HG02571 (cell line): ENCODE measurements around the gene SLC8A1.

Experiments used
- ATAC-seq: cut with Tn5 transposase; IDR thresholded peaks from one replicate; pipeline ENCODE4 v1.9.1; 2021; ENCODE audit warnings: mild to moderate bottlenecking, moderate library complexity; ENCODE audit not compliant: unreplicated experiment

The SLC8A1 gene

DNA sequence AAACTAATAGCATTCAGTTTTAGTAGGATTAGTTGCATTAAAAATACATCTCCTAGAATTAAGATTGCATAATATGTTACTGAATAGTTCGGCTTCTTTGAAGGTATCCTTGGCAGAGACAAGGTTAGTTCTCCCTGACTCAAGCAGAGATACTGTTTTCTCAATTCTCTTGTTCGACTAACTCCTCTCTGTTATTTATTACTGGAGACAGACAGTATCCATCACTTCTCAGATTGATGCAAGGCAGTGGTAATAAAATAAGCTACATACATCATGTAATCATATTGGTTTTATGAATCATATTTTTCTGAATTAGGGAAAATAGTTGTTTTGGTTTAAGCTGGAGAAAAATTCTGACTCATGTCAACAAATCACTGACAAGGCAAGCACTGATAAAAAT, 134.8 kb downstream of the SLC8A1 start:
- no peak for ATAC-seq

DNA sequence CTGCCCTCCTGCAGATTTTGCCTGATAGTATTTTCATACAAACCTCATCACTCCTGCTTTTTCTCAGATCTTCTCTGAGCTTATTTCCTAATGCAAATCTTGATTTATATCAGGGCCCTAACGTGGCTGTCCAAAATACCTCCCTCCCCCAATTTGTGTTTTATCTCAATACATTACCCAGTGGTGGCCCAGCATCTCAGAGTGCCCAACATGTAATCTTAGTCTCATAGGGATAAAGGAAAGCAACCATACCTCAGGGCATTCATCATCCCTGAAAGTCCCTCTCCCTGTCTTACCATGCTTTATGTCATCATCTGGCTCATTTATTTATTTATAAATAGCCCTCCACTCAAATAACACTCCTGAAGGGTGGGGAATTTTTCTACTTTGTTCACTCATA, 135.3 kb downstream of the SLC8A1 start:
- no peak for ATAC-seq

DNA sequence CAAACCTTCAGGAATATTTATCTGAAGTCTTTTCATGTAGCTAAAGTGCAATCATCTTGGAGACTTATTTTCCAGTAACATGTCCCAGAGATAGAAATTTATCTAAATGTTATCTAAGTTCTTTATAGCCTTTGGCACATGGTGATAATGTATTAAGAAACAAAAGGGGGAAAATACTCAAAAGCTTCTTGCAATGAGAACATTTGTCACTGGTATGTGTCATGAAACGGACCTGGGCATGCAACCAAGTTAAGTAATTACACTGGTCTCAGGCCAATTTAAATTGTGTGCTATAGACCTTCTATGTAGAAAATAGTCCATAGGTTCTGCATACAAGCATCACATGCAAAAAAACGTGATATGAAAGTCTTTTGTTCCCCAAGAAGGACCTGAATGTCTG, 136.2 kb downstream of the SLC8A1 start:
- no peak for ATAC-seq

DNA sequence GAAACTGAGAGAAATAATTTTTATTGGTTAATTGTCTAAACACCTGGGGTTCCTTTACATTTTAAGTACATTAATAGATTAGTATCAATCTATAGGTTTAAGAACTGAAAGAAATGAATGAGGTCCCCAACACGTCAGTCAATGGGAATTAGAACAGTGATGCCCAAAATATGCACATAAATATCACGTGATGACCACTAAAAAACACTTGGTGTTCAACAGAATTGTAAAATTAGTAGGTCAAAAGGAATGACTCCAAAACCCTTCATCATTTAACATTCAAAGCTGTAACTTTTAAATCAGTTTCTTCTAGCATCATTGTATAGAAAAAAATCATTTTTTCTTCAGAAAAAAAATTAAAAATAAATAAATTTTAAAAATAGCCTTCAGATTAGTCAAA, 140.9 kb downstream of the SLC8A1 start:
- ATAC-seq = no peak

DNA sequence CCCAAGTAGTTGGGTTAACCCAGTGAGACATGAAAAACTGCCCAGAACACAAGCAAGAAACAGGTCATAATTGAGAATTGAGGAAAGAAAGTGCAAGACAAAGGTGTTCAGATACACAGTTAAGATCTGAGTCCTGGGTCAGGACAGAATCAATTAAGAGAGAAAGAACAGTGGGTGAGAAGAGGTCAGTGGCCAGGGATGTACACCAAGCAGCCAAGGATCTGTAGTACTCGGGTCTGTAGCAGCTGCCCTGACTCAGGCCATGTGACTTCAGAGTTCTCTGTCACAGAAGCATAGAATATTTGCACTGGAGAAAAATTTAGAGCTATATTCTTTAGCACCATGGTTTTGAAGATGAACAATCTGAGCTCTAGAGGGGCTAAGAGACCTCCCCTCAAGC, 141.6 kb downstream of the SLC8A1 start:
- ATAC-seq = no peak

DNA sequence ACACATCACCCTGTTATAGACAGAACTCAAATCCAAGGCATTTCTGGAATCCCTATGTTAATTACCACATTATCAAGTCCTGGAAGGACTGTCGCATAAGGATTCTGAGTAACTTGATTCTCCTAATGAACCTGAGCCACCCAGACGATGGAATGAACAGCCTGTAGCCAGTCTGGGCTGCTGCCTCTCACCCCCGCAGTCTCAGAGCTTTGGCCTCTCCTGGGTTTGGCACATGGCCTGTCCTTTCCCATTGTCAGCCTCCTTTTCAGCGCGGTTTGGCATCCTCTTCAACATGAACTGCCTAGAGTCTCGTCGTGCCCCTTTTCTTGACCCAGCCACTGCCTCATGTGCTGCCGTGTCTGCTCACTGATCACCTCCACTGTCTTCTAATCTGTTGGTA, 147.6 kb downstream of the SLC8A1 start:
- no peak for ATAC-seq

DNA sequence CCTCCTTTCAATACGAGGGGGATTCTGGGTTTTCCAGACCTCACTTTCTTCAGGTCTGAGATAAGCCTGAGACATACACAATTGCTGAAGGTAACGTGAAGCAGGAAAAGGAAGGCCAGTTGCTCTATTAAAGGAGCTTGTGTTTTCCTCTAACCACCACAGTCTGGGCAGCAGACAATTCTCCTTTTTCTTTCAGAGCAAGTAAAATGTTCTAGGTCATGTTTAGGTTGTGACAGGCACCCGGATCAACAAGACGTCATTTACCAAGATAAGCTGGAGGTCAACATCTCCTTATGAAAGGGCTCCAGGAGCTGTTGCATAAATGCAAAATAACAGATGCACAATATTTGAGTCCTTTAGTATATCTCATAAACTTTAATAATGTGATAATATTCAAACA, 148.1 kb downstream of the SLC8A1 start:
- no peak for ATAC-seq

DNA sequence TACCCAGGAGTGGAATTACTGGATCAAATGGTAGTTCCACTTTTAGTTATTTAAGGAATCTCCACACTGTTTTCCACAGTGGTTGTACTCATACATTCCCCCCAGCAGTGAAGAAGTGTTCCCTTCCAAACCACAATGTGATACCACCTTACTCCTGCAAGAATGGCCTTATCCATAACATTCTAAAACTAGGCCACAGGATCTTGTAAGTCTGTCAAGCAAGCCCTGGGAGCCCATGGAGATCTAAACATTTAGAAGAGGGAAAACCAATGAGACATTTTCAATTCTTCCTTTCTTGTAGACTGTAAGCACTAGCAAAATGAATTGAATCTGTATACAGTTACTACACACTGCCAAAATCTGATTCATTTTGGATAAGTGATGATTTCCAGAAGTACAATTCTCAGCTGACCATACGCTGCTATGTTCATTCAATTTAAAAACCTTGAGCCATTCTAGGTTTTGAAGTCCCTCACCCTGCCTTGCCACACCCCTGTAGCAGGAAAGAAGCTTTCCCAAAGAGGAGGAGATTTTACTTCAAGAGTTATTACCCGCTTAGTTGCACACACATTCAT, 149.1 kb downstream of the SLC8A1 start:
- no peak for ATAC-seq

DNA sequence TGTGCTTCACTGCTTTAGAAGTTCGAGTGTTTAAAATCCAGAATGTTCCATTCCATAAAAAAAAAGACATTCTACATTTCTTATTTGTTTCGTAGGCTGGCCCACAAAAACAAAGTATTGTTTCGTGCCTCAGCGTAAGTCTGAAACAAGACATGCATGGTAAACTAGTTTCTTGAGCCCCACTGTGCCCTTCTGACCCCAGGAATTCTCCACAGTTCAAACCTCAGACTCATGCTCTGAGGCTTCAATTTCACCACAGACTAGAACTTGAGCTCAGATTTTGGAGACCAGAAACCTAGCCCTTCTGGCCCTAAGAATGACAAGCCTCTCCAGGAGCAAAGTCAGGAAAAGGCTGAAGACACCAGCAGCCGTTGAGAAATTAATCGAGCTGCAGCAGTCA, 151.5 kb downstream of the SLC8A1 start:
- no peak for ATAC-seq

DNA sequence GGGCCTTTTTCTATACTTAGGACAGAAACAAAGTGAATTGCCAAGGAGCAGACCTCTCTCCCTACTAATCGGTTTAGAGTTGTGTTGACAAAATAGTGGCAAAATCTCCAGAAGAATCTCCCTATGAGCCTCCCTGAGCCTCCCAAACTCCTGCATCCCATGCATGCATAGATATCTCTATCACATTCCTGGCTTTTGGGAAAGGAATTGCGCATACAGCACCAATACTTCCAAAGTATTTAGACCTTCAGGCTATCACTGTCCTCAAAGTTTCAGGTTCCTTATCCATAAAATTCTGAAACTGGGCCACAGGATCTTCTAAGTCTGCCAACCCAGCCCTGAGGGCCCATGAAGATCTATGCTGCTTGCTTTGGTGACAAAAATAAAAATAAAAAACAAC, 152.1 kb downstream of the SLC8A1 start:
- ATAC-seq = no peak

DNA sequence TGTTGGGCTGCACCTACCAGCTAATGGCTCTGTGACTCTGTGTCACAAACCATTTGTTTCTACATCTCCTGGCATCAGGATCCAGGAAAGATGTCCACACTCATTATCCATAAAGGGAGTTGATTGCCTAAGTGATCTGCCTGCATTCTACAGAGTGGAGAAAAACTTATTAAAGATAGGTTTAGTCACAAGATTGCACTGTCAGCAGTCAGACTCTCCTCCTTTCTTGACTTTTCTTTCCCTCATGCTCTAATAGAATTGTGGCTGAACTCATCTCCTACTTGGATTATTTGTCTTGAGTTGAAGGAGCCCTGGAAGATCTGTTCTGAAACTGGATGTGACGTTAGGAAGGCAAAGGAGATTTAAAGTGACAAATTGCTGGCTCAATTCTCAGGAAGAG, 152.7 kb downstream of the SLC8A1 start:
- ATAC-seq = no peak

DNA sequence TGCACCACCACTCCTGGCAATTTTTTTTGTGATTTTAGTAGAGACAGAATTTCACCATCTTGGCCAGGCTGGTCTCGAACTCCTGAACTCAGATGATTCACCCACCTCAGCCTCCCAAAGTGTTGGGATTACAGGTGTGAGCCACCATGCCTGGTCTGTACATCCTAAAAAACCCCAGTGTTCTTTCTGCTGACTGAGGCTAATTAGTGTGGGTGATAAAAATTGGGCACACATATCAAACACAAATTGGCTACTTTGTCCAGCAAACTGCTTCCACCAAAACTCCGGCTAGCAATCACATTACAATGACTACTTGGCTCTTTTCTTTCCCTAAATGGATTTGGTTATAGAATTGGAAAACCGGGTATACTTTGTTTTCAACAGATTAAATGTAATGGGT, 153.9 kb downstream of the SLC8A1 start:
- ATAC-seq = no peak

DNA sequence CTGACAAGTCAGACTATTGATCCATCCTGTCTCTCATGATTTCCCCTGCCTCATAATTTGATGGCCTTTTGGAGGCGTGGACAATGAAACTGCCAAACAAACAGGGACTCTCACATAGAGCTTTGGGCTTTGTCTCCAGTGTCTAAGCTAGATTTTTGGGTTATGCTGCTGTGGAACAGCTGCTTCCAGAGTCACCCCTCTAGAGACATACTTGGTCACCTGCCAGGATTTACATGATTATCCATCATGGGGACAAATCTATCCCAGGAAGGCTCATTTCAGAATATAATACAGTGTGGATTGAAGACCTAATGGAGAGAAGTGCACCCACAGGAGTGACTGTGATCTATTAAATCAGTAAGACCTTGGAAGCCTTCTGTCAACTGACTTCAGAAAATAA, 159.6 kb downstream of the SLC8A1 start:
- ATAC-seq = no peak

DNA sequence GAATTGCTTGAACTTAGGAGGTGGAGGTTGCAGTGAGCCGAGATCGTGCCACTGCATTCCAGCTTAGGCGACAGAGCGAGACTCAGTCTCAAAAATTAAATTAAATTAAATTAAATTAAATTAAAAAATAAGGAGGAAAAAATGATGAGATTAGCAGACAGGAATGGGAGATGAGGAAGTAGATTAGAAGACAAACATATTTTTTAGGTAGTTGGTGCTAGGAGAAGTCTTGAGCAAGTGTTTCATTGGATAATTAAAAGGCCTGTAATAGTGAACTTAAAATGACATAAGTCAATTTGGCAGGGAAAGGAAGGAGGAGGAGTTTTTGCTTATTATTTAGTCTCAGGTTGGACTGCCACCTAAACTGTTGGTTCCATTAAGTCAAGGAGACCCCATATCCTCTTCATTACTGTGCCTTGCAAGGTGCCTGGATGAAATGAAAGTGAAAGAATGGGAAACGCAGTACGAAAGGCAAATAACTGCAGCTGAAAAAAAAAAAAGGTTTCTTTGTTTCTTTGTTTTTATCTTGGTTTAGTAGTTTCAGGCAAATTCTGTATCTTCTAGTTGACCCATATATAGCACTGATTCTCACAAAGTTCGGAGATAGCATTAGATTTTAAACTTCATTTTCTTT, 162.0 kb downstream of the SLC8A1 start:
- no peak for ATAC-seq

DNA sequence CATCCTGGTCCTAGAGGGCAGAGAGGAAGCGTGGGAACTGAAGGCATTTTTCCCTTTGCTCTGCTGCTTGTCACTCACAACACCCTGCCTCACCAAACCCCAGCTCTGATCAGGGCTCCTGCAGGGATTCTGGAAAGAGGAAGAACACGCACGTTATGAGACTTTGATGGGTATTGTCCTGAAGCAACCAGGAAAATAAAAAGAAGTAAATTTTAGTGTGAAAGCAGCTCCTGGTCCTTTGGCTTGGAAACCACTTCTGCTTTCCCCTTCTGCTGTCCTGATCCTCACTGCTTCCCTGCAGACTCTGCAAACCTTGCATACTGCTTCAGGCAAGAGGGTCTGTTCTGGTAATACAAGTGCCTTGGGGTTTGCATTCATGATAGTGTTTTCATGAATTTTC, 164.1 kb downstream of the SLC8A1 start:
- ATAC-seq = no peak

DNA sequence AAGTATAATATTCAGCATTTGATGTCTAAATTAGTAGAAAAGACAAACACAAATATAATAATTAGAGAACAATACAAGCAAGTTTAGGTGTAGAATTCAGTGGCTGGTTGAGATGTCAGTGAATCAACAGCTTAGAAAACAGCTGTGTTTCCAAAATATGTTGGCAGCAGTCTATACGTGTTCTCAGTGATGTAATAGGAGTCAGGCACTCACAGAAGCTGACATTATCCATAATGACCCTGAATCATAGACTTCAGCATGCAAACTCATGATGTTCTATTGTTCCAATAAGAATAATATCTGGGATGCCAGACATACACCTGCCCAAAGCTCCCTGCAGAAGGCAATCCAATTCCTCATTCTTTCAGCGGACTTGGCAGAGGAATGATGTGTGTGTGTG, 164.7 kb downstream of the SLC8A1 start:
- ATAC-seq = no peak

DNA sequence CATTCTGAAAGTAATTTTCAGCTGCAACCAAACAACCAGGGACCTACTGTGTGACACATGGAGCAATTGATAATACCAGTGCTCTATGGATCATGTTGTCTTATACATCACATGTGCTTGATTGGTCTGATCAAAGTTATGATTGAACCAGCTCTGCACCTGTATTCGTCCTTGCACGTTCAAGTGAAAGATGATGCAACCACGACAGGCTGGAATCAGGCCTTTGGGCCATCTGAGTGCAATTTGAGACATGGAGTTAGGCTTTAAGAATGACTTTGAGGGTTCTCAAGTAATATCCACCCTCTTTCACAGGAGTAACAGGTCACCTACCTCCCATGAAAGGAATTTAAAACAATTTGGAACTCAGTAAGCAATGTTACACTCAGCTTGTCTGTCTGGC, 165.2 kb downstream of the SLC8A1 start:
- no peak for ATAC-seq

DNA sequence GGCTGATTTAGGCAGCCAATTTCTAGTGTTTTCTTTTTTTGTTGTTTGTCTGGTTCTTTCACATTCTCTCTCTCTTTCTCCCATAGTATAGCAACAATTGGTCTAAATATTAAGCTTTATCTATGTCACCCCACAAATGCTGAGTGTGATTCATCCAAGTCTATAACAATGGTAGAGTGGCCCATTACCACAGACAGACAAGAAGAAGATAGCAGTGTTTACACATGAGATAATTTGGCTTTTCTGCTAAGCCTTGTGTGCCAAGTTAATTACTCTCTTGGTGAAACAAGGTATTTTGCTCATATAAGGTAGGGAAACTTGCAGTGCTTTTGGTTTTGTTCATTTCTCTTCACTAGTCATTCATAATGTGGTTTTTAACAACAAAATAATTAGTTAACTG, 166.5 kb downstream of the SLC8A1 start:
- ATAC-seq = no peak

DNA sequence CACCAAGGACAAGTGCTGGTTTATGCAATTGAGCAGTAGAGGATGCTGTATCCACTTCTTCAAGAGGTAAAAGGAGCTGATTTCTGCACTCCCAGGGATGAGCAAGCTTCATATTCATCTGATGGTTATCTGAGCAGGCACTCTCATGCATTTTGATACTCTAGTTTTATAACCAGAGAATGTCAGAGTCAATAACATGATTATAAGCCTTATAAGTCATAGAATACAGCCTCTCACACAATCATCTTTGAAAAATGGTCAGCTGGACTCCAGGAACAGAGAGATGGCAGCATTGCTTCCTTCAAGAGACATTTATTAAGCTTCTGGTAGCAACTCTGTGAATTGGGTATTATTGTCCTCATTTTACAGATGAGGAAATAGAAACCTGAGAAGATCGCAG, 167.1 kb downstream of the SLC8A1 start:
- ATAC-seq = no peak

DNA sequence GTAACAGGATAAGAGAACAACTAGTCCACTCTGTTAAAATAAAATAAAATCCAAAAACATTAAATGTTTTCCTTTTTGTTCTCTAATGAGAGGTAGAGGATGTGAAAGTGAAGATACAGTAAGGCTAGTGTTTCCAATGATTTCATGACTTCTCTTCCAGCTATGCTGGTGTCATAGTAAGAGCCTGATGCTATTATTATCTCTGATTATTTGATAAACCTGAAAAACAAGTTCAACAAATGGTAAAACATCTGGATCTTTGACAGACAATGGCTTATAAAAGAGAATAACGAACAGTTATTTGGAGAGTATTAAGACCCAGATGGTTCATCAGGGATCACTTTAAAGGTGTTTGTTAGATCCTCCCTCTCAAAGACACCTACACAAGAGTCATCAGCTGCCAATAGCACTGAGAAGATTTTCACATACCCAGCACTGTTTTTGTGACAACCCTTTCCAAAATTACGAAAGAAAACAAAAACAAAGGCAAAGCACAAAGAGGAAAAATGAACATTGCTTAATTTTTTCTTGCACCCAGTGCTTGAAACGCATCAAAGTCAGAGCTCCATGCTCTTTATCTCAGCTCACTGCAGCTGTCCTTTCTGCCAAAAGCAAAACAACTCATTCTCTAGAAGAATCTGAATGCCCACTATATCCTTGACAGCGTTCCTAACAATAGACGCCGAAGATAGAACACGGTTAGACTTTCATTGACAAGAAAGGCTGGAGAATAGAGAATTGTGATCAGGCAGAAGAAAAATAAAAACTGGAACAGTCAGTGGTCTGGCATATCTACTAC, 168.6 kb downstream of the SLC8A1 start:
- ATAC-seq = no peak

DNA sequence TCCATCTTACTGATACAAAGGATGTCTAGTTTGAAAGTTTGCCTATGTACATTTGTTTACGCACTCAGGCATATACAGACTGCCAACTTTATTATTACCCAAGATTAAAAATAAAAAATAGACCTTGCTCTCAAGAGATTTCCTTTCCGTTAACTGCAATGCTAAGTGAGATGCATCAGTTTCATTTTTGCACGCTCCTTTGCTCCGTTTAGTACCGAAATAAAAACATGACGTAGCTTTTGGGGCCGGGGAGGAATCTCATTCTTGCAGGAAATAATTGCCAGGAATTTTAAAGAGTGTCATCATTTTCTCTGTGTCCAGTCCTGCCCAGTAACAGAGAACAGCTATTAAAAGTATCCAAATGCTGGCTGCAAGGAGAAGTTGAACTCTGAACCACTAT, 169.5 kb downstream of the SLC8A1 start:
- no peak for ATAC-seq
